ENCODE measurements around the gene INPP4B. TPM values are rescaled to one million over a fixed set of nuclear protein-coding genes. Genes with fewer than 3 reads are reported as not detected.

The INPP4B gene
- total and polyA plus RNA-seq, 3 donors from 2014 or later = 23.2 to 64.5 (median 55.2) TPM

DNA sequence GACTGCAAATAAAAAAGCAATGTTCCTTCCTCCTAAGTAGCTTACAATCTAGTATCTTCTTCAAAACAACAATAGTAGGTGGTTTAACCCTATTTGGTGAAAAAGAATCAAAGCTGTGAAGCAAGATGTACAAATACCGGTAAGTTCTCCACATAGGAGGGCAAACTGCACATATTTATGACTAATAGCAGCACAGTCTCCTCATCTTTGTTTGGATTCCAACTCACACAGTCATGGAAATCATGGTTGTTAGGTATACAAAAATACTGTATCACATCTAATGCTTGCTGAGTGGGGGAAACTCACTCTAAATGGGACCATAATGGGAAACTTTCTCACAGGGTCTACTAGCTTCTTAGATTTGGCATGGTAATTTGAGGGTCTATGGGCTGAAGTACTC is 597.2 kb downstream of the INPP4B start:
- no peaks in the 10 kb centered on the region for H3K9me3 ChIP-seq
- no peak for DNase-seq
- WGBS, 2 donors = 96 to 100% methylated on average over 1 of the region's 1 CpG
- no peak overlapping the region for H3K27ac ChIP-seq
- no peaks in the 10 kb centered on the region for H3K36me3 ChIP-seq (ENCODE audit: low read depth, missing control alignments)
- no peaks in the 10 kb centered on the region for H3K4me1 ChIP-seq
- TF ChIP-seq POLR2A (IDR thresholded peaks at IDR 0.05) (no peak), CTCF (IDR thresholded peaks at IDR 0.05) (no peak)
- intact Hi-C loops (cut with DNase I; ENCODE audit: low total_unique reads) = no loop called here
- H3K27me3 ChIP-seq = no peaks in the 10 kb centered on the region
- no peak overlapping the region for H3K4me3 ChIP-seq

DNA sequence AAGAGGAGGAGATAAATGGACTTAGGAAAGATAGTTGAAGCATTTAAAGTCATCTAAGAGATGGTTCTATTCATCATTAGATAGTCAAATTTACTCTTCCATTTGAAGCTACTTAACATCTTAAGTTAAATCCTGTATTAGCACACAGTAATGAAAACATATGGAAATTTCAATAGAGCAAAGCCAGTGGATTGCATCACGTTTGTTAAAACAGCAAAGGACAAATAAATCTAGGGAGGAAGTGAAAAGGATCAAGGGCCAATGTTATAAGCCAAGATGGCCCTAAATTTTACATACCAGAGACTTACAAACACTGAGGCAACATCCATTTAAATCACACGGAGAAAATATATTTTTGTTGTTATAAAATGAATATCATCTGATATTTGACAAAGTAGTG is 602.8 kb downstream of the INPP4B start:
- H3K36me3 ChIP-seq (ENCODE audit: low read depth, missing control alignments) = no peaks in the 10 kb centered on the region
- no peaks in the 10 kb centered on the region for H3K27me3 ChIP-seq
- H3K9me3 ChIP-seq = no peaks in the 10 kb centered on the region
- H3K4me3 ChIP-seq = no peak overlapping the region
- no peaks in the 10 kb centered on the region for H3K4me1 ChIP-seq
- 56 to 73% methylated on average over 2 of the region's 2 CpGs for WGBS, 2 donors
- TF ChIP-seq CTCF (IDR thresholded peaks at IDR 0.05) (no peak), POLR2A (IDR thresholded peaks at IDR 0.05) (no peak)
- no peak for DNase-seq
- H3K27ac ChIP-seq = no peak overlapping the region
- intact Hi-C loops (cut with DNase I; ENCODE audit: low total_unique reads) = no loop called here

DNA sequence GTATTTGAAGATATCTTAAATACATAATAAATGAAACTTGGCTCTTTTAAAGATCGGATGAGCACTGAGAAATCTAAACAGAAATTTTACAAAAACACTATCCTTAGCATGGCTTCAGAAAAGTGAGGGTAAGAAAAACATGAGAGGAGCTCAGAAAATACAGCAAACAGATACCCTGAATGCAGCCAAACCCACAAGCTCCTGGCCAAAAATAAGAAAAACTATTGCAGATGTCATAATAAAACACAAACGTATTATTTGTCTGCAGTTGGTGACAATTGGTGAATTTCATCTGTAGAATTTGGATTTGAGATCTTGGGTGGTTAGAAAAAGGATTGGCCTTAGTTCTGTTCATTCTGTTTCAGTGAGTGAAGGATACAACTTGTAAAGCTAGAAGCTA is 603.9 kb downstream of the INPP4B start:
- TF ChIP-seq POLR2A (IDR thresholded peaks at IDR 0.05) = no peak
- no peak for TF ChIP-seq CTCF (IDR thresholded peaks at IDR 0.05)
- H3K27me3 ChIP-seq = no peaks in the 10 kb centered on the region
- H3K4me3 ChIP-seq = no peak overlapping the region
- intact Hi-C loops (cut with DNase I; ENCODE audit: low total_unique reads) = no loop called here
- DNase-seq = no peak
- no peak overlapping the region for H3K27ac ChIP-seq
- H3K36me3 ChIP-seq (ENCODE audit: low read depth, missing control alignments) = no peaks in the 10 kb centered on the region
- H3K4me1 ChIP-seq = no peaks in the 10 kb centered on the region
- H3K9me3 ChIP-seq = no peaks in the 10 kb centered on the region
- 58 to 64% methylated on average over 2 of the region's 2 CpGs for WGBS, 2 donors

DNA sequence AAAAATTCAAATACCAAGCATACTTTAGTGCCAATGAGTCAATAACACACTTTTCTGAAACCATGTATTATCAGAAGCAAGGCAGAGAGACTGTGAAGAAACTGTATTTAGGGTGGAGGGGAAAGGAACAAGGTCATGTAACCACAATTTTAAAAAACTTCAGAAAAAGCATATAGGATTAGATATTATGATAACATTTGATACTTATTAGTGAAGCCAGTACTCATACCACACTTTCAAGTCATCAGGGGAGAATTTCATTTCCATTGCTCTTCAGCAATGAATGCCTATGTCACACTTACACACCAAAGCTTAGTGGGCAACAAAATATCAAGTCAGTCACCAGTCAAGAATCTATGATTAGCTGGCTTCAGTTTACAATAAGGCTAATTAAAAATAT is 607.5 kb downstream of the INPP4B start:
- Histone ChIP-seq H3K4me1 (no peaks in the 10 kb centered on the region), H3K27me3 (no peaks in the 10 kb centered on the region), H3K27ac (no peak overlapping the region), H3K4me3 (no peak overlapping the region), H3K36me3 (ENCODE audit: low read depth, missing control alignments) (no peaks in the 10 kb centered on the region), H3K9me3 (no peaks in the 10 kb centered on the region)
- DNase-seq = no peak
- TF ChIP-seq CTCF (IDR thresholded peaks at IDR 0.05) (no peak), POLR2A (IDR thresholded peaks at IDR 0.05) (no peak)
- intact Hi-C loops (cut with DNase I; ENCODE audit: low total_unique reads) = no loop called here

- no peak for DNase-seq
- intact Hi-C loops (cut with DNase I; ENCODE audit: low total_unique reads) = no loop called here
- H3K36me3 ChIP-seq (ENCODE audit: low read depth, missing control alignments) = no peaks in the 10 kb centered on the region
- no peak overlapping the region for H3K4me3 ChIP-seq
- H3K27ac ChIP-seq = no peak overlapping the region
- H3K27me3 ChIP-seq = no peaks in the 10 kb centered on the region
- no peaks in the 10 kb centered on the region for H3K9me3 ChIP-seq
- TF ChIP-seq POLR2A (IDR thresholded peaks at IDR 0.05) = no peak
- TF ChIP-seq CTCF (IDR thresholded peaks at IDR 0.05) = no peak
- H3K4me1 ChIP-seq = no peaks in the 10 kb centered on the region
Observed at GRCh38 chr4:142236268-142236667, 609.8 kb downstream of the INPP4B start.

Data from testis (tissue), 3 donors.